Skeletal muscle satellite cell (primary cell): ENCODE measurements around the gene CYRIA.

Experiments
- H3K27me3 ChIP-seq: 2 replicates; pipeline ENCODE4 v1.7.0; 2013; ENCODE audit warnings: low read length; ENCODE audit not compliant: control insufficient read depth, insufficient read depth
- H3K36me3 ChIP-seq: 2 replicates; pipeline ENCODE4 v1.7.0; 2013; ENCODE audit warnings: mild to moderate bottlenecking, control low read depth, low read length; ENCODE audit not compliant: insufficient read depth
- H3K4me1 ChIP-seq: 2 replicates; pipeline ENCODE4 v1.7.0; 2013; ENCODE audit warnings: low read length; ENCODE audit not compliant: control insufficient read depth, insufficient read depth
- H3K4me2 ChIP-seq: 2 replicates; pipeline ENCODE4 v1.7.0; 2013; ENCODE audit warnings: mild to moderate bottlenecking, low read length
- H3K4me3 ChIP-seq: 2 replicates; pipeline ENCODE4 v1.7.0; 2013; ENCODE audit warnings: low read length
- H3K9ac ChIP-seq: 2 replicates; pipeline ENCODE4 v1.7.0; 2013; ENCODE audit warnings: mild to moderate bottlenecking, low read depth, low read length, moderate library complexity
- H3K9me3 ChIP-seq: replicated peaks from 2 replicates; pipeline ENCODE4 v1.7.0; 2013; ENCODE audit warnings: mild to moderate bottlenecking, control low read depth, low read length

The CYRIA gene

DNA sequence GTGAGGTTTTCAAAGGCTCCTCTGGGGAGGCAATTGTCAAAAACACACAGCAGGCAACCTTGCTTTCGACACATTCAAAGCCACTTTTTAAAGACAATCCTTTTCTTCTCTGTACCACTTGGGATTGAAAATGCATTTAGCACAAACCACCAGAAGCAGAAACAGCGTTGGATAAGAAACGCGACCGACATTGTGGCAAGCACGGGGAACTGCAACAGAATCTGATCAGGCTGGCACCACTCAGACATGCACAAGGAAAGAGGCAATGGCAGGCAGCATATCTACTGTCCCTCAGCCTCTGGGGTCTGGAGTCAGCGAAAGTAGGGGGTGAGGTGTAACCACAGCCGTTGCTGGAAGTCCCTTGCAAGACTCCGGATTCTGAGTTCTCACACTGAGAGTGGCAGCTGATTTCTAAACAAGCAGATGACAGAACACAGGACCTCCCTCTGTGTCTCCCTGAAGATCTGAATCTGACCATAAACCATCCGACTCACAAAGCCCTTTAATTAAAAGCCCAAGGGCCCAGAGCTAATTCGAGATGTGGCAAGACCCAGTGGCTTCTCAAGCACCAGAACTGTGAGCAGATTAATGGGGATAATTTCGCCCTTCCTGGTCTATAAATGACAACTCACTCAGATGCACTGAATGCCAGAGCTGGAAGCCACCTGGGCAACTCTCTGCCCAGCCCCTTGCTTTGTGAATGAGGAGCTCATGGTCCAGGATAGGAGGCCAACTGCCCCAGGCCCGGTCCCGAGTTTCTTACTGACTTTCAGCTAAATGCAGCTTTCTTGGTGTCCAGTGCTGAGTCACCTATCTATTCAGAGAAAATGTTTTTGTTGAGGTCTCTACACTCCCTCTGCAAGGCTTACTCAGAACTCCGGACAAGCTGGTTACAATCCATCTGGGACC lies 29.6 kb downstream of the CYRIA start:
- Histone ChIP-seq H3K9ac (peak overlapping the region; percentile 74), H3K4me3 (peak overlapping the region; percentile 53), H3K9me3 (no peaks in the 10 kb centered on the region), H3K27me3 (no peaks in the 10 kb centered on the region), H3K4me2 (peak overlapping the region; percentile 71), H3K36me3 (no peaks in the 10 kb centered on the region), H3K4me1 (peaks cover 65% of the 10 kb centered on the region)

DNA sequence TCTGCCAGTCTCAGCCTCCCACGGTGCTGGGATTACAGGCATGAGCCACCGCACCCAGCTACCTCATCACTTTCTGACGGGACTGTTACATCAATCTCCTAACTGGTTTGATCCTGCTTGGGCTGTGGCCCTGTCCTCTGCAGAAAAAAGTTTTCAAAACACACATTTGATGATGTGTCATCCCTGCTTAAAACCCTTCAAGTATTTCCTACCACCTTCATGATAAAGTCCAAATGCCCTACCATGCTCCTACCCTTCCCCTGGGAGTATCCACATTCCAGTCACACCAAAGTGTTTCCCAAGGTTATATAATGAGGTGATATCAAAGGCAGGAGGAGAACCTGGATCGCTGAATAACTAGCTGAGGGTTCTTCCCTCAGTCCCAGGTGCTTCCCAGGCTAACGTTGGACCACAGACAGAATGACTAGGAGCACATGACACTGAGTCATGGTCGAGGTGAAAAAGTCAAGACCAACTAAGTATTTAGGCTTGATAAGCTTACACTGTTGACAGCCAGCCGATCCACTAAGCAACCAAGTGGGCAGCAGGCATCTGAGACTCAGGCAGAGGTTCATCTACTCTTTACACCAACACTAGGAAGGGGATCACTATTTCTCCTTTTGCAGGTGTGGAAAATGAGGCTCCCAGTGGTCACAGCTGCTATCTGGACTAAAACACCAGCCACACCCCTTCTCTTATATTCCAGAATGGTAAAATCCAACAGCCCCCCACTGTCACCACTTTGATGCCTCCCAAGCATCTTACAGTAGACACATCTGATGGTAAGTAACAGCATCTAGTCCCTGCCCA lies 31.8 kb downstream of the CYRIA start:
- Histone ChIP-seq H3K4me3 (no peak overlapping the region), H3K9me3 (no peaks in the 10 kb centered on the region), H3K9ac (peak overlapping the region; percentile 2), H3K4me2 (peak overlapping the region; percentile 4), H3K4me1 (peaks cover 50% of the 10 kb centered on the region), H3K36me3 (no peaks in the 10 kb centered on the region), H3K27me3 (no peaks in the 10 kb centered on the region)

DNA sequence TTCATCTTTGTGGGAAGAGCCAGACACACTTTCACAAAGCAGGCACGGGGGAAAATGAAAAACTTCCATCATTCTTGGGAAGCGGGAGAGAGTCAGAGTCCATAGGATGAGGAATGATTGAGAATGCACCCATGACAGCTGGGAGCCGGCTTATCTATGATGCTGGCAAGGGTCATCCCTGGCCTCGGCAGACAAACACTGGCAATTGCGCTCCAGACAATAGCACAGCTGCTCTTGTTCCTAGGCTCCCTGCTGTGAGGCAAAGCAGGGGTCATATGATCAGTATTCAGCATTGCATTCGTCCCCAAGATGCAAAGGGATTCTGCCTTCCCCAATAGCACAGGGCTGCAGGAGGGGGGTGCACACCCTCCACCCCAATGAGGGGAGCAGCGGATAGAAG lies 33.0 kb downstream of the CYRIA start:
- H3K4me1 ChIP-seq: peaks cover 55% of the 10 kb centered on the region

DNA sequence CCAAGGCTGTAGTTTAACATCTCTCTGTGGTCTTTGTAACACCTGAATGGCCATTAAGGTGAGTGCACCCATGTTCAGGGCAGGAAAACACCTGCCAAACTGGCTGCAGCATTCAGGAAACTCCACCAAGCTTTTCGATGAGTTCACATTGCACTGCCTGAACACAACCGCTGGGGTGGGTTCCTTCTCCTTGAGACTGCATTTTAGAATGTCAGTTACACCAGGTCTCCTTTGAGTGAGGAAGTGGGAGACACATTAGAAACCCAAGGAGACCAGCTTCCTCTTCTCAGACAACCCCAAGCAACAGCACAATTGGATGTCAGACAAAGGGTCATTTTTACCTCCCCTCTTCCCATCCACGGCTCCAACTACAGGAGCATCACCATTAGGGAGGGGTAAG lies 35.2 kb downstream of the CYRIA start:
- H3K4me3 ChIP-seq: no peak overlapping the region
- no peak overlapping the region for H3K4me2 ChIP-seq
- H3K4me1 ChIP-seq: peaks cover 59% of the 10 kb centered on the region

More for the DNA sequence above, 33.0 kb downstream of the CYRIA start:
- Histone ChIP-seq H3K27me3 (no peaks in the 10 kb centered on the region), H3K4me3 (no peak overlapping the region), H3K9ac (peak overlapping the region; percentile 2), H3K9me3 (no peaks in the 10 kb centered on the region), H3K36me3 (no peaks in the 10 kb centered on the region), H3K4me2 (no peak overlapping the region)

DNA sequence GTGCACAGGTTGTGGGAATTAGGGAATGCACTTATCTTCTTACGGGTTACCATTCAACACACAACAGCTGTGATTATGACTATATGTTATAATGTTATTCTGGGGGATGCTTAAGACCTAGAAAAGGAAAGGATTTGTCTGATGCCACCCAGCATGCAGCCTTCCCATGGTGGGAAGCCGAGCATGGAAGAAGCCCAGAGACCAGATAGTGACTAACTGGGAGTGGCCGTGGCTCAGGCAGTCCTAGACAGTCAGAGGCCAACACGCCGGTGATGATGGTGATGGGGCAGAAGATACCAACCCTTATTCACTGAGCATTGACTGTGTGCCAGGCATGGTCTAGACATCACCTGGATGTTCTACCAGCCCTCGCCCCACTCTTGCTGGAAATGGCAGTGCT lies 35.9 kb downstream of the CYRIA start:
- Histone ChIP-seq H3K4me2 (no peak overlapping the region), H3K27me3 (no peaks in the 10 kb centered on the region), H3K9ac (no peak overlapping the region), H3K4me3 (no peak overlapping the region), H3K4me1 (peaks cover 62% of the 10 kb centered on the region), H3K36me3 (no peaks in the 10 kb centered on the region), H3K9me3 (no peaks in the 10 kb centered on the region)

More for the DNA sequence above, 35.2 kb downstream of the CYRIA start:
- no peaks in the 10 kb centered on the region for H3K27me3 ChIP-seq
- H3K9me3 ChIP-seq: no peaks in the 10 kb centered on the region
- H3K9ac ChIP-seq: no peak overlapping the region
- H3K36me3 ChIP-seq: no peaks in the 10 kb centered on the region

DNA sequence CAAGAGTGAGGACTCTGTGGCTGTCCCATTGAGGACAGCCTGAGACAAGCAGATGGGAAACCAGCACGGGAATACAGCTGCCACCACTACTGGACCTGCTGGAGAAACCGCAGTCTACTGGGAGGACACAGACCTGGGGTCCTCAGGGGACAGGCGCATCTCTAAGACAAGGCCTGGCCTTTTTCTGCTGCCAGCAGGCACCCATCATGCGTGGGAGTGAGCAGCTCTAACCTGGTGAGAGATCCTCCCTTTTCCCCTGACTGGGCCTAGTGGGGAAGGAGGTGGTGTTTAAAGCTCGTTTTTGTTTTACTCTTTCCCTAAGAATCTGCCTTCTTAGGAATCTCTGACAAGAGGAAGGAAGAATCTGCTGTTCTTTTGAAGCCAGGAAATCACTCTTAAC lies 36.6 kb downstream of the CYRIA start:
- Histone ChIP-seq H3K9ac (peak overlapping the region; percentile 3), H3K9me3 (no peaks in the 10 kb centered on the region), H3K27me3 (no peaks in the 10 kb centered on the region), H3K36me3 (no peaks in the 10 kb centered on the region), H3K4me3 (no peak overlapping the region), H3K4me1 (peaks cover 65% of the 10 kb centered on the region), H3K4me2 (no peak overlapping the region)

DNA sequence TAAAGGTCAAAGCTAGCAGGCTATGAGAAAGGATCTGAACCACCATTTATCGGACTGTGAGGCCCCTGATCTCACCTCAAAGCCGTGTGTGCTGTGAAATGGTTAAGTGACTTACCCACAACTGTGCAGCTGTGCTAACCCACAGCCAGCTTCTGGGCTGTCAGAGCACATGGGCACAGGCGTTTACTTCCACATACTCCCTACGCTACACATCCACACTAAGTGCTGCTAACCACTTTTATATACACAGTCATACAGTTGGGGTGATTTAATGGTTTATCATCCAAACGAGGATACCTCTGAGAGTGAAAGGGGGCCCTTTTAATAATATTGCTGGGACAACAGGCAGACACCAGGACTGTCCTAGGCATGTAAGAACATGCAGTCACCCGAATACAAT lies 37.3 kb downstream of the CYRIA start:
- Histone ChIP-seq H3K27me3 (no peaks in the 10 kb centered on the region), H3K4me1 (peaks cover 65% of the 10 kb centered on the region), H3K4me2 (no peak overlapping the region), H3K9me3 (no peaks in the 10 kb centered on the region), H3K4me3 (no peak overlapping the region), H3K9ac (no peak overlapping the region), H3K36me3 (no peaks in the 10 kb centered on the region)

DNA sequence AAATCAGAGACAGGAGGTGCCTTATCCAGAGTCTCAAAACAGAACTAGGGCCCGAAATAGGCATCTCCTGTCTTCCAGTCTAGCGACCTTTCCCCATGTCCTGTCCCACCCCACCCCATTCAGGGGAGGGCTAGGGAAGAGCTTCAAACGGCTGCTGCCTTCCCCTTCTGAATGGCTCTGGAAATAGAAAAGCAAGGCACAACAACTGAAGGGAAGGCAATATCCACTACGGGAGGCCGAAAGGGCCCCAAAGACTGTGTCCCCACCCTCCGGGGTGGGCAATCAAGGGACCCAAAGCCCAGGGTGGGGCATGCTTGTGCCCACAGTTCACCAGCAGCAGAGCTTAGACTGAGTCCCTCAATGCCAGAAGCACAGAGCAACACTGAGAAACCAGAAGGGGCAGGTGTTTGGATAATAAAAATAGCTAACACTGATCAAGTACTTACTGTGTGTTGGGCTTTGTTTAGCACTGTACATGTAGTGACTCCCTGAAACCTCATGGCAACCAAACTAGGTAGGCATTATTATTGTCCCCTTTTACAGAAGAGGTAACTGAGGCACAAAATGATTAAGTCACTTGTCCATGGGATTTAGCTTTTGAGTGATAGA lies 38.5 kb downstream of the CYRIA start:
- Histone ChIP-seq H3K4me1 (peaks cover 66% of the 10 kb centered on the region), H3K36me3 (no peaks in the 10 kb centered on the region), H3K9ac (peak overlapping the region; percentile 33), H3K9me3 (no peaks in the 10 kb centered on the region), H3K27me3 (no peaks in the 10 kb centered on the region), H3K4me3 (no peak overlapping the region), H3K4me2 (peak overlapping the region; percentile 49)

DNA sequence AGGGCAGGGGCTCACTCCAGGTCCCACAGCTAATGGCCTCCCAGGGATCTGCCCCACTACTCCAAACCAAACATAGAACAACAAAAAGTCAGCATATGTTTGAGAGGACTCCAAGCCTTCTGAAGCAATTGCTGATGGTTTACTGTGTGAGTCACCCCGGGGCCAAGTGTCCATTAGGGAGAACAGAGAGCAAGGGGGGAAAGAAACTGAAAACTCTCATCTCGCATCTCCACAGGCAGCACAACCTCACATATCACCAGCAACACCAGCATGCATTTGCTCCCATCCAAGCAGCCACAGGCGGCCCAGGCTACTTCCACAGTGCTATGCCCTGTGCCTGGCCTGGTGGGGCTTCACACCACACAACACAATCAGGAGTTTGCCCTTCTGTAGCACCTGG lies 39.1 kb downstream of the CYRIA start:
- no peaks in the 10 kb centered on the region for H3K9me3 ChIP-seq
- H3K4me3 ChIP-seq: no peak overlapping the region
- no peaks in the 10 kb centered on the region for H3K27me3 ChIP-seq
- H3K9ac ChIP-seq: peak overlapping the region; percentile 42
- H3K36me3 ChIP-seq: no peaks in the 10 kb centered on the region
- H3K4me2 ChIP-seq: peak overlapping the region; percentile 51
- H3K4me1 ChIP-seq: peaks cover 66% of the 10 kb centered on the region

DNA sequence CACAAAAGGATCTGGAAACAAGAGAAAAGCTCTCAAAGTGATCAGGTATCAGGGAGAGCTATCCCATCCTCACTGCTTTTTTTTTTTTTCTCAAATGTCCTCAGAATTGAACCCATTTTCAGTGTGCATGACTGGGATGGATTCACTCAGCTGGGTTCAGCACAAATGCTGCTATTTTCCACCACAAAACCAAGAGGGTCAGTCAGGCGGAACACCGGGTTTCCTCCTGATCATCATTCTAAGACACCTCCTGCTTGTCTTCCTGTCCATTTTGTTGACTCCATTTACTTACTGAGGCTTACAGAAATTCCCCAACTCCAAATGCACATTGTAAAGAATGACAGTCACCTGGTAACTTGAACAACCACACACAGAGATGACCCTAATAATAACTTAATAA lies 39.9 kb downstream of the CYRIA start:
- H3K4me2 ChIP-seq: no peak overlapping the region
- H3K27me3 ChIP-seq: no peaks in the 10 kb centered on the region
- H3K9me3 ChIP-seq: no peaks in the 10 kb centered on the region
- H3K36me3 ChIP-seq: no peaks in the 10 kb centered on the region
- H3K9ac ChIP-seq: peak overlapping the region; percentile 48
- H3K4me3 ChIP-seq: no peak overlapping the region
- H3K4me1 ChIP-seq: peaks cover 66% of the 10 kb centered on the region

DNA sequence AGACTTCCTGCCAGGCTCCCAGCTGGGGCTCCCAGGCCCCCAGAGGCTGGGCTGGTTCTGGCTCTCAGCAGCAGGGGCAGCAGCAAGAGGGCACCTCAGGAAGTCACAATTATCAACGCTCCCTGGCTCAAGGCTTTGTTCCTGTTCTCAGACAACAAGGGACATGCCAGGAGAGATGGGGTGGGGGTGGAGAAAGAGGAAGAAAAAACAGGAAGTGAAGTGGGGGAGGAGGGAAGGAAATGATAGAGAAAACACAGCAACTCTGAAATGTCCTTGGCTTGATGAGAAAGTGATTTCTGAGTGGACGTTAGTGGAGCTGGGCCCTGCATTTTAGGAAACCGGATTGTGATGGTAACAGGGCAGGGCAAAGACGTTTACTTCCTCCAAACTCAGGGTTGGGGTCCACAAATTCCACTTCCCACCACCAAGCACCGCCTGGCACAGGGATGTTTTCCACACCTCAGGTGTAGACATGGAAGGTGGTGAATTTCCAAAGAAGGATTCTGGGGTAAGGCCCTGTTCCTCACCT lies 40.4 kb downstream of the CYRIA start:
- Histone ChIP-seq H3K27me3 (no peaks in the 10 kb centered on the region), H3K36me3 (no peaks in the 10 kb centered on the region), H3K9me3 (no peaks in the 10 kb centered on the region), H3K4me1 (peaks cover 66% of the 10 kb centered on the region), H3K9ac (peak overlapping the region; percentile 48), H3K4me2 (peak overlapping the region; percentile 44), H3K4me3 (no peak overlapping the region)
